H1 (cell line): ENCODE measurements around the gene FAM81B. TPM values are rescaled to one million over a fixed set of nuclear protein-coding genes. Genes with fewer than 3 reads are reported as not detected.

Experiments
- polyA plus RNA-seq, 7 experiments: library from polyadenylated mRNA; depleted of rRNA in 3 of 7; stranded (reverse) in 5 of 7; unstranded in 2 of 7; fragments of >200 nt in 5 of 7; fragments of 200-250 nt in 2 of 7; gene quantifications; 1 replicate in 5 of 7; 2 replicates in 1 of 7; 4 replicates in 1 of 7; pipeline versions ENCODE4 v1.2.1 to v1.2.3, GENCODE V29; 2011 to 2013; ENCODE audit warnings: missing spikeins in 2 of 7, mixed read lengths in 2 of 7
- total RNA-seq: library from RNA; stranded (reverse); fragmentation: NEBNext Ultra II Directional; extraction: Animal tissue kit (Norgen Biotek cat#: 25700); gene quantifications from 2 replicates; pipeline ENCODE4 v1.2.1, GENCODE V29; 2021
- TF ChIP-seq, protein P1 (sequence below): IDR thresholded peaks from 2 replicates; pipeline ENCODE4 v1.6.1; 2012; ENCODE audit warnings: low read length, inconsistent platforms

The FAM81B gene
- total and polyA plus RNA-seq, 2 of the 8 experiments (the other 6 are each of a cell fraction or from before 2014, with no cell fraction given) = not detected

- TF ChIP-seq, protein P1, sequence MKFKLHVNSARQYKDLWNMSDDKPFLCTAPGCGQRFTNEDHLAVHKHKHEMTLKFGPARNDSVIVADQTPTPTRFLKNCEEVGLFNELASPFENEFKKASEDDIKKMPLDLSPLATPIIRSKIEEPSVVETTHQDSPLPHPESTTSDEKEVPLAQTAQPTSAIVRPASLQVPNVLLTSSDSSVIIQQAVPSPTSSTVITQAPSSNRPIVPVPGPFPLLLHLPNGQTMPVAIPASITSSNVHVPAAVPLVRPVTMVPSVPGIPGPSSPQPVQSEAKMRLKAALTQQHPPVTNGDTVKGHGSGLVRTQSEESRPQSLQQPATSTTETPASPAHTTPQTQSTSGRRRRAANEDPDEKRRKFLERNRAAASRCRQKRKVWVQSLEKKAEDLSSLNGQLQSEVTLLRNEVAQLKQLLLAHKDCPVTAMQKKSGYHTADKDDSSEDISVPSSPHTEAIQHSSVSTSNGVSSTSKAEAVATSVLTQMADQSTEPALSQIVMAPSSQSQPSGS = no peak
Observed at GRCh38 chr5:95424016-95424415, 32.9 kb downstream of the FAM81B start (continued).
